ENCODE measurements around the gene DNASE2. TPM values are rescaled to one million over a fixed set of nuclear protein-coding genes. Genes with fewer than 3 reads are reported as not detected.
A peak's percentile ranks its signal among the peaks of the same experiment; 100 is the strongest.

The DNASE2 gene
- total and polyA plus RNA-seq, 2 donors from 2014 or later, result 34.7 to 50.9 TPM

DNA sequence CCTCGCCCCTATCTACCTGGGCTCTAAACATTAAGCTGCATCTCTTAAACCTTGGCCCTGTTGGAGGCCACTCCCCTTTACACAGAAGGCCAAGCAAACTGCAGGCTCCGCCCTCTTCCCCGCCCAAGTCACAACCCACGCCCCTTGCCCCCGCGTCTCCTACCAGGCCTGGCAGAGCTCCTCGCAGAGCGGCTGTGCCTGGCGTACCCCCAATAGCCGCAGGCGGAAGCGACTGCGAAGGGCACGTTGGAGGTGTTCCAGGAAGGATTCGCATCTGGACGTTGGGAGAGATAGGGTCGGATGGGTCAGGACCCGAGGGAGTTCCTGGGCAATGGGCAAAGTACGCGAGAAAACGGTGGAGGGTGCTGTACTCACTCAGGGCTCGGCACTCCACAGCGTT is 52.8 kb downstream of the DNASE2 start:
- Histone ChIP-seq H3K4me1 (ENCODE audit: control insufficient read depth in 2 of 3, insufficient read depth in 2 of 3, low read depth in 1 of 3, low read length in 3 of 3) (peaks cover 0 to 6% (median 0%) of the 10 kb centered on the region in 3 donors), H3K27me3 (ENCODE audit: control insufficient read depth, insufficient read depth, low read length) (peaks cover 8% of the 10 kb centered on the region), H3K4me3 (ENCODE audit: low read length in 3 of 3) (no peak overlapping the region), H3K9me3 (ENCODE audit: control insufficient read depth in 2 of 3, insufficient read depth in 1 of 3, low read length in 3 of 3) (no peaks in the 10 kb centered on the region), H3K9ac (ENCODE audit: low read length in 3 of 3) (no peak overlapping the region), H3K36me3 (ENCODE audit: control insufficient read depth in 2 of 3, insufficient read depth in 3 of 3, low read length in 3 of 3) (no peaks in the 10 kb centered on the region), H3K27ac (ENCODE audit: low read depth in 2 of 2, low read length in 2 of 2) (no peak overlapping the region)
- DNase-seq, result peak in 1 of 5 donors; percentile 56
- TF ChIP-seq, protein P1, sequence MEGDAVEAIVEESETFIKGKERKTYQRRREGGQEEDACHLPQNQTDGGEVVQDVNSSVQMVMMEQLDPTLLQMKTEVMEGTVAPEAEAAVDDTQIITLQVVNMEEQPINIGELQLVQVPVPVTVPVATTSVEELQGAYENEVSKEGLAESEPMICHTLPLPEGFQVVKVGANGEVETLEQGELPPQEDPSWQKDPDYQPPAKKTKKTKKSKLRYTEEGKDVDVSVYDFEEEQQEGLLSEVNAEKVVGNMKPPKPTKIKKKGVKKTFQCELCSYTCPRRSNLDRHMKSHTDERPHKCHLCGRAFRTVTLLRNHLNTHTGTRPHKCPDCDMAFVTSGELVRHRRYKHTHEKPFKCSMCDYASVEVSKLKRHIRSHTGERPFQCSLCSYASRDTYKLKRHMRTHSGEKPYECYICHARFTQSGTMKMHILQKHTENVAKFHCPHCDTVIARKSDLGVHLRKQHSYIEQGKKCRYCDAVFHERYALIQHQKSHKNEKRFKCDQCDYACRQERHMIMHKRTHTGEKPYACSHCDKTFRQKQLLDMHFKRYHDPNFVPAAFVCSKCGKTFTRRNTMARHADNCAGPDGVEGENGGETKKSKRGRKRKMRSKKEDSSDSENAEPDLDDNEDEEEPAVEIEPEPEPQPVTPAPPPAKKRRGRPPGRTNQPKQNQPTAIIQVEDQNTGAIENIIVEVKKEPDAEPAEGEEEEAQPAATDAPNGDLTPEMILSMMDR (IDR thresholded peaks at IDR 0.05; ENCODE audit: borderline replicate concordance, extremely low read depth, insufficient read depth), result no peak
- intact Hi-C loops (cut with DNase I), result no loop called here
- no peak for FAIRE-seq

DNA sequence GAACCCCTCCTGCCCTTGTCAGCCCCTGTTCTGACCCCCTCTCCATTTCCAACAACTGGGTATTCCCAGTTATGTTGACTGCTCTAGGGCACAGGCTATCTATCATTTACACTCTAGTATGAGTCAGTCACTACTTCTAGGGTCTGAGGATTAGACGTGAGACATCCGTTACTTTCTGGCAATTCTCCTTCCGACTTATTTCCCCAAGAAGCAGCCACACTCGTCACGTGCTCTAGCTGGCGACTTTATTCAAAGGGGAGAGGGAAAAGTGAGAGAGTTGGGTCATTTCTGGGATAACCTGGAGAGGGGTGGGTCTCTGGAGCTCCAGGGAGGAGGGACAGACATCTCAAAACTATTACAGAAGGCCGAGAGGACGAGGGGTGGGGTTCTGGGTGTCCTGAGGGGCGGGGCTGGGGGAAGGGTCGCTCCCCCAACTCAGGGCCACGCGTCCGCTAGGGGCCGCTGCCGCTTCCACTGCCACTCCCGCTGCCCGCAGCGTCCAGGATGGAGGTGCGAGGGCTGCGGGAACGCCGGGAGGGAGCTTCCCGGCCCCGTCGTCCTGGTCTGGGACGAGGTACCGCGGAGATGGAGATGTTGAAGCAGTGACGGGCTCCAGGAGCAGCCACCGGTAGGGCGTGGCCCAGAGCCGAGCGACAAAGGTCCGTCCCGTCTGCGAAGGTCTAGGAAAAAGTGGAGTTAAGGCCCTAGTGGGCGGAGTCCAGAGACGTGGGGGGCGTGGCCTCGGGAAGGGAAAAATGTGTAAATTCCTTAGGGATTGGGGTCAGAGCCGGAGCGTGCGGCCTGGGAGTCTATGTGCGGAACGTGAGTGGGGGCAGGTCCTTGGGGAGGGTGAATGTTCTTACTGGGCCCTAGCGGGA is 55.8 kb downstream of the DNASE2 start:
- Histone ChIP-seq H3K4me3 (ENCODE audit: low read length in 3 of 3) (no peak overlapping the region), H3K27me3 (ENCODE audit: control insufficient read depth, insufficient read depth, low read length) (no peaks in the 10 kb centered on the region), H3K27ac (ENCODE audit: low read depth in 2 of 2, low read length in 2 of 2) (no peak overlapping the region), H3K4me1 (ENCODE audit: control insufficient read depth in 2 of 3, insufficient read depth in 2 of 3, low read depth in 1 of 3, low read length in 3 of 3) (peaks cover 0 to 2% (median 0%) of the 10 kb centered on the region in 3 donors), H3K9ac (ENCODE audit: low read length in 3 of 3) (no peak overlapping the region), H3K9me3 (ENCODE audit: control insufficient read depth in 2 of 3, insufficient read depth in 1 of 3, low read length in 3 of 3) (no peaks in the 10 kb centered on the region), H3K36me3 (ENCODE audit: control insufficient read depth in 2 of 3, insufficient read depth in 3 of 3, low read length in 3 of 3) (no peaks in the 10 kb centered on the region)
- FAIRE-seq, result no peak
- peak in 2 of 5 donors; percentile 44 to 57 for DNase-seq
- intact Hi-C loops (cut with DNase I), result no loop called here
- TF ChIP-seq, protein P1 (IDR thresholded peaks at IDR 0.05; ENCODE audit: borderline replicate concordance, extremely low read depth, insufficient read depth), result peak; percentile 4

Small RNA genes within 50 kb of the gene (microRNA-seq; reads per million reads assigned to microRNA genes)
- not detected for gene MIR5695
- gene MIR6794, result not detected

Other genes starting within 250 kb of the DNASE2 start
- 90.5 TPM for gene MAN2B1, start 214.7 kb downstream of the DNASE2 start, total RNA-seq
- gene MAN2B1, start 214.7 kb downstream of the DNASE2 start, polyA plus RNA-seq (ENCODE audit: insufficient read depth, low read depth, low replicate concordance), result 63.9 TPM
- gene WDR83, start 214.6 kb downstream of the DNASE2 start, total RNA-seq, result 10.5 TPM
- 21.2 TPM for gene WDR83, start 214.6 kb downstream of the DNASE2 start, polyA plus RNA-seq (ENCODE audit: insufficient read depth, low read depth, low replicate concordance)
- gene DHPS, start 199.6 kb downstream of the DNASE2 start, total RNA-seq, result 75.9 TPM
- 61.3 TPM for gene DHPS, start 199.6 kb downstream of the DNASE2 start, polyA plus RNA-seq (ENCODE audit: insufficient read depth, low read depth, low replicate concordance)
- gene GNG14, start 193.5 kb downstream of the DNASE2 start, total RNA-seq, result not detected
- not detected for gene GNG14, start 193.5 kb downstream of the DNASE2 start, polyA plus RNA-seq (ENCODE audit: insufficient read depth, low read depth, low replicate concordance)
- 11.4 TPM for gene FBXW9, start 184.8 kb downstream of the DNASE2 start, total RNA-seq
- 14.9 TPM for gene FBXW9, start 184.8 kb downstream of the DNASE2 start, polyA plus RNA-seq (ENCODE audit: insufficient read depth, low read depth, low replicate concordance)
- 62.7 TPM for gene TNPO2, start 157.5 kb downstream of the DNASE2 start, total RNA-seq
- gene TNPO2, start 157.5 kb downstream of the DNASE2 start, polyA plus RNA-seq (ENCODE audit: insufficient read depth, low read depth, low replicate concordance), result 20.5 TPM
- 135 TPM for gene TRIR, start 146.8 kb downstream of the DNASE2 start, total RNA-seq
- gene TRIR, start 146.8 kb downstream of the DNASE2 start, polyA plus RNA-seq (ENCODE audit: insufficient read depth, low read depth, low replicate concordance), result 321 TPM
- gene GET3, start 144.0 kb downstream of the DNASE2 start, total RNA-seq, result 71.3 TPM
- 132 TPM for gene GET3, start 144.0 kb downstream of the DNASE2 start, polyA plus RNA-seq (ENCODE audit: insufficient read depth, low read depth, low replicate concordance)
- not detected for gene BEST2, start 129.7 kb downstream of the DNASE2 start, total RNA-seq
- gene BEST2, start 129.7 kb downstream of the DNASE2 start, polyA plus RNA-seq (ENCODE audit: insufficient read depth, low read depth, low replicate concordance), result not detected
- 58.1 TPM for gene HOOK2, start 105.9 kb downstream of the DNASE2 start, total RNA-seq
- 41.8 TPM for gene HOOK2, start 105.9 kb downstream of the DNASE2 start, polyA plus RNA-seq (ENCODE audit: insufficient read depth, low read depth, low replicate concordance)
- 128 TPM for gene JUNB, start 90.0 kb downstream of the DNASE2 start, total RNA-seq
- 142 TPM for gene JUNB, start 90.0 kb downstream of the DNASE2 start, polyA plus RNA-seq (ENCODE audit: insufficient read depth, low read depth, low replicate concordance)
- gene PRDX2, start 79.6 kb downstream of the DNASE2 start, total RNA-seq, result 171 TPM
- 664 TPM for gene PRDX2, start 79.6 kb downstream of the DNASE2 start, polyA plus RNA-seq (ENCODE audit: insufficient read depth, low read depth, low replicate concordance)
- 3.2 TPM for gene THSD8, start 79.4 kb downstream of the DNASE2 start, total RNA-seq
- gene THSD8, start 79.4 kb downstream of the DNASE2 start, polyA plus RNA-seq (ENCODE audit: insufficient read depth, low read depth, low replicate concordance), result 10.0 TPM
- 7.9 TPM for gene RNASEH2A, start 74.9 kb downstream of the DNASE2 start, total RNA-seq
- 1.3 TPM for gene RNASEH2A, start 74.9 kb downstream of the DNASE2 start, polyA plus RNA-seq (ENCODE audit: insufficient read depth, low read depth, low replicate concordance)
- gene RTBDN, start 46.9 kb downstream of the DNASE2 start, total RNA-seq, result not detected
- not detected for gene RTBDN, start 46.9 kb downstream of the DNASE2 start, polyA plus RNA-seq (ENCODE audit: insufficient read depth, low read depth, low replicate concordance)
- gene MAST1, start 42.9 kb downstream of the DNASE2 start, total RNA-seq, result 0.35 TPM
- gene MAST1, start 42.9 kb downstream of the DNASE2 start, polyA plus RNA-seq (ENCODE audit: insufficient read depth, low read depth, low replicate concordance), result 0.39 TPM
- gene KLF1, start 5.8 kb upstream of the DNASE2 start, total RNA-seq, result not detected
- not detected for gene KLF1, start 5.8 kb upstream of the DNASE2 start, polyA plus RNA-seq (ENCODE audit: insufficient read depth, low read depth, low replicate concordance)
- 21.9 TPM for gene GCDH, start 9.7 kb upstream of the DNASE2 start, total RNA-seq
- gene GCDH, start 9.7 kb upstream of the DNASE2 start, polyA plus RNA-seq (ENCODE audit: insufficient read depth, low read depth, low replicate concordance), result 45.6 TPM
- not detected for gene SYCE2, start 37.8 kb upstream of the DNASE2 start, total RNA-seq
- not detected for gene SYCE2, start 37.8 kb upstream of the DNASE2 start, polyA plus RNA-seq (ENCODE audit: insufficient read depth, low read depth, low replicate concordance)
- gene FARSA, start 52.3 kb upstream of the DNASE2 start, total RNA-seq, result 48.0 TPM
- gene FARSA, start 52.3 kb upstream of the DNASE2 start, polyA plus RNA-seq (ENCODE audit: insufficient read depth, low read depth, low replicate concordance), result 58.2 TPM
- 1,087 TPM for gene CALR, start 57.2 kb upstream of the DNASE2 start, total RNA-seq
- gene CALR, start 57.2 kb upstream of the DNASE2 start, polyA plus RNA-seq (ENCODE audit: insufficient read depth, low read depth, low replicate concordance), result 1,037 TPM
- gene RAD23A, start 64.4 kb upstream of the DNASE2 start, total RNA-seq, result 79.2 TPM
- 105 TPM for gene RAD23A, start 64.4 kb upstream of the DNASE2 start, polyA plus RNA-seq (ENCODE audit: insufficient read depth, low read depth, low replicate concordance)
- 18.4 TPM for gene GADD45GIP1, start 75.8 kb upstream of the DNASE2 start, total RNA-seq
- 71.3 TPM for gene GADD45GIP1, start 75.8 kb upstream of the DNASE2 start, polyA plus RNA-seq (ENCODE audit: insufficient read depth, low read depth, low replicate concordance)
- not detected for gene DAND5, start 88.1 kb upstream of the DNASE2 start, total RNA-seq
- gene DAND5, start 88.1 kb upstream of the DNASE2 start, polyA plus RNA-seq (ENCODE audit: insufficient read depth, low read depth, low replicate concordance), result not detected
- 65.0 TPM for gene NFIX, start 114.0 kb upstream of the DNASE2 start, total RNA-seq
- gene NFIX, start 114.0 kb upstream of the DNASE2 start, polyA plus RNA-seq (ENCODE audit: insufficient read depth, low read depth, low replicate concordance), result 4.3 TPM
- gene LYL1, start 221.4 kb upstream of the DNASE2 start, total RNA-seq, result 13.8 TPM
- gene LYL1, start 221.4 kb upstream of the DNASE2 start, polyA plus RNA-seq (ENCODE audit: insufficient read depth, low read depth, low replicate concordance), result 8.5 TPM
- 40.0 TPM for gene TRMT1, start 235.3 kb upstream of the DNASE2 start, total RNA-seq
- 22.7 TPM for gene TRMT1, start 235.3 kb upstream of the DNASE2 start, polyA plus RNA-seq (ENCODE audit: insufficient read depth, low read depth, low replicate concordance)
- 46.1 TPM for gene NACC1, start 236.8 kb upstream of the DNASE2 start, total RNA-seq
- 16.7 TPM for gene NACC1, start 236.8 kb upstream of the DNASE2 start, polyA plus RNA-seq (ENCODE audit: insufficient read depth, low read depth, low replicate concordance)